H9 (cell line): Measurements from ENCODE around the gene SERPINB4. TPM values are rescaled to one million over a fixed set of nuclear protein-coding genes. Genes with fewer than 3 reads are reported as not detected.
A peak's percentile ranks its signal among the peaks of the same experiment; 100 is the strongest.
"Not testable (repeated sequence)": the region's sequence is repeated elsewhere in the genome, so short reads cannot be mapped to it uniquely, and the experiment has no call there.

Experiments used
- DNase-seq: peaks from one replicate; pipeline ENCODE4 v3.0.0-alpha.2; 2017
- H2AFZ ChIP-seq: one replicate; pipeline ENCODE4 v1.6.1; 2013; ENCODE audit warnings: mild to moderate bottlenecking, low read length, control low read depth, moderate library complexity
- H2AK5ac ChIP-seq: 2 replicates; pipeline ENCODE4 v1.6.1; 2013; ENCODE audit warnings: low read length, control low read depth, mixed read lengths; ENCODE audit not compliant: insufficient read length
- H2BK120ac ChIP-seq: one replicate; pipeline ENCODE4 v1.6.1; 2013; ENCODE audit warnings: low read depth, mild to moderate bottlenecking, low read length, control low read depth, inconsistent platforms; ENCODE audit not compliant: poor library complexity, severe bottlenecking
- H2BK12ac ChIP-seq: 2 replicates; pipeline ENCODE4 v1.6.1; 2013; ENCODE audit warnings: low read length, control low read depth, mixed read lengths, low read depth; ENCODE audit not compliant: insufficient read length
- H2BK15ac ChIP-seq: 2 replicates; pipeline ENCODE4 v1.6.1; 2013; ENCODE audit warnings: low read depth, low read length, control low read depth
- H2BK20ac ChIP-seq: one replicate; pipeline ENCODE4 v1.6.1; 2013; ENCODE audit warnings: low read depth, mild to moderate bottlenecking, low read length, control low read depth, inconsistent platforms; ENCODE audit not compliant: poor library complexity, severe bottlenecking
- H2BK5ac ChIP-seq: 2 replicates; pipeline ENCODE4 v1.6.1; 2013; ENCODE audit warnings: low read length, control low read depth, mixed read lengths; ENCODE audit not compliant: insufficient read length
- H3K14ac ChIP-seq: 2 replicates; pipeline ENCODE4 v1.6.1; 2013; ENCODE audit warnings: low read length, control low read depth; ENCODE audit not compliant: insufficient read depth
- H3K18ac ChIP-seq: 2 replicates; pipeline ENCODE4 v1.6.1; 2013; ENCODE audit warnings: low read depth, mild to moderate bottlenecking, mixed read lengths, low read length, control low read depth; ENCODE audit not compliant: insufficient read length
- H3K23ac ChIP-seq: 2 replicates; pipeline ENCODE4 v1.6.1; 2013; ENCODE audit warnings: low read length, control low read depth, mixed read lengths, low read depth; ENCODE audit not compliant: insufficient read length
- H3K23me2 ChIP-seq: 2 replicates; pipeline ENCODE4 v1.6.1; 2013; ENCODE audit warnings: low read depth, mild to moderate bottlenecking, mixed read lengths, low read length, control low read depth; ENCODE audit not compliant: insufficient read length, poor library complexity, severe bottlenecking
- H3K27ac ChIP-seq: 2 replicates; pipeline ENCODE4 v1.5.1; 2013; ENCODE audit warnings: low read length, control low read depth, mixed read lengths, low read depth; ENCODE audit not compliant: insufficient read length
- H3K27me3 ChIP-seq: 2 replicates; pipeline ENCODE4 v1.6.1; 2013; ENCODE audit warnings: low read length, control low read depth, inconsistent platforms; ENCODE audit not compliant: insufficient read depth
- H3K4ac ChIP-seq: 2 replicates; pipeline ENCODE4 v1.6.1; 2013; ENCODE audit warnings: low read depth, mild to moderate bottlenecking, control low read depth, inconsistent platforms, low read length, moderate library complexity
- H3K4me1 ChIP-seq: 2 replicates; pipeline ENCODE4 v1.6.1; 2013; ENCODE audit warnings: low read length, control low read depth, inconsistent platforms; ENCODE audit not compliant: insufficient read depth
- H3K4me2 ChIP-seq: 2 replicates; pipeline ENCODE4 v1.6.1; 2013; ENCODE audit warnings: low read length, control low read depth, mixed read lengths; ENCODE audit not compliant: insufficient read length, insufficient read depth
- H3K56ac ChIP-seq: 2 replicates; pipeline ENCODE4 v1.6.1; 2013; ENCODE audit warnings: low read depth, mild to moderate bottlenecking, mixed read lengths, low read length, control low read depth; ENCODE audit not compliant: insufficient read length
- H3K79me1 ChIP-seq: 2 replicates; pipeline ENCODE4 v1.6.1; 2013; ENCODE audit warnings: low read depth, mild to moderate bottlenecking, moderate library complexity, low read length, control low read depth, inconsistent platforms; ENCODE audit not compliant: insufficient read depth, poor library complexity, severe bottlenecking
- H3K79me2 ChIP-seq: 2 replicates; pipeline ENCODE4 v1.6.1; 2013; ENCODE audit warnings: low read length, control low read depth, inconsistent platforms; ENCODE audit not compliant: insufficient read depth
- H3K9ac ChIP-seq: 2 replicates; pipeline ENCODE4 v1.6.1; 2013; ENCODE audit warnings: low read length, control low read depth, mixed read lengths; ENCODE audit not compliant: insufficient read length; ENCODE audit errors: extremely low read depth
- H3K9me3 ChIP-seq: one replicate; pipeline ENCODE4 v1.6.1; 2013; ENCODE audit warnings: low read depth, low read length, inconsistent platforms; ENCODE audit not compliant: control insufficient read depth
- H3T11ph ChIP-seq: one replicate; pipeline ENCODE4 v1.6.1; 2013; ENCODE audit warnings: mild to moderate bottlenecking, low read length, control low read depth, inconsistent platforms
- H4K20me1 ChIP-seq: one replicate; pipeline ENCODE4 v1.6.1; 2013; ENCODE audit not compliant: control insufficient read depth, insufficient read length, insufficient read depth
- H4K5ac ChIP-seq: 2 replicates; pipeline ENCODE4 v1.6.1; 2013; ENCODE audit warnings: low read depth, mild to moderate bottlenecking, mixed read lengths, low read length, control low read depth; ENCODE audit not compliant: insufficient read length
- H4K8ac ChIP-seq: replicated peaks from 2 replicates; pipeline ENCODE4 v1.6.1; 2013; ENCODE audit warnings: low read length, control low read depth, mixed read lengths, low read depth; ENCODE audit not compliant: insufficient read length
- H4K91ac ChIP-seq: 2 replicates; pipeline ENCODE4 v1.6.1; 2013; ENCODE audit warnings: low read depth, mild to moderate bottlenecking, moderate library complexity, mixed read lengths, low read length, control low read depth; ENCODE audit not compliant: insufficient read length
- H3K27ac Mint-ChIP-seq, 3 experiments: 2 replicates in 2 of 3; 3 replicates in 1 of 3; pipeline ENCODE4 v1.8.0; 2020 to 2021; ENCODE audit warnings: mixed read lengths in 3 of 3, mild to moderate bottlenecking in 1 of 3, moderate library complexity in 1 of 3
- H3K27me3 Mint-ChIP-seq: 2 replicates; pipeline ENCODE4 v1.8.0; 2021; ENCODE audit warnings: low read depth, mild to moderate bottlenecking, moderate library complexity, mixed read lengths
- H3K36me3 Mint-ChIP-seq, 3 experiments: 2 replicates in 2 of 3; 3 replicates in 1 of 3; pipeline ENCODE4 v1.8.0; 2020 to 2021; ENCODE audit warnings: low read depth in 3 of 3, mixed read lengths in 3 of 3; ENCODE audit not compliant: insufficient read depth in 1 of 3
- H3K4me1 Mint-ChIP-seq, 2 experiments: 2 replicates each; pipeline ENCODE4 v1.8.0; 2020; ENCODE audit warnings: mixed read lengths in 2 of 2
- H3K4me3 Mint-ChIP-seq, 2 experiments: 2 replicates in 1 of 2; 3 replicates in 1 of 2; pipeline ENCODE4 v1.8.0; 2020 to 2021; ENCODE audit warnings: mild to moderate bottlenecking in 2 of 2, mixed read lengths in 2 of 2, moderate library complexity in 1 of 2
- H3K9me3 Mint-ChIP-seq, 2 experiments: 2 replicates in 1 of 2; 3 replicates in 1 of 2; pipeline ENCODE4 v1.8.0; 2020; ENCODE audit warnings: mild to moderate bottlenecking in 2 of 2, mixed read lengths in 2 of 2, moderate library complexity in 1 of 2
- CTCF ChIP-seq: fragments of 200-600 bp; sonication (generic); conservative IDR thresholded peaks from 3 replicates; pipeline ENCODE4 v1.8.0; 2021; ENCODE audit warnings: antibody characterized with exemption, mild to moderate bottlenecking
- WGBS: extraction: QIAGEN DNeasy Blood & Tissue Kit; methylation state at CpG from one replicate; pipeline ENCODE4 v1.1.7; 2013; ENCODE audit warnings: missing lambda C conversion rate, low lambda C conversion rate, mixed read lengths; ENCODE audit not compliant: insufficient read length; ENCODE audit errors: extremely low coverage; 5-methylcytosine and 5-hydroxymethylcytosine counted together
- total RNA-seq: library from RNA; stranded (reverse); gene quantifications from 2 replicates; pipeline ENCODE4 v1.2.1, GENCODE V29; 2021

The SERPINB4 gene
- total RNA-seq, 1 experiment from 2014 or later: 4.1 TPM

- Histone ChIP-seq H2BK12ac (no peak overlapping the region), H2BK20ac (no peak overlapping the region), H2AFZ (no peak overlapping the region), H4K8ac (no peak overlapping the region), H3K27ac (no peak overlapping the region), H4K91ac (no peak overlapping the region), H3K4me1 (no peaks in the 10 kb centered on the region; the same call in 1 of the 2 replicates), H3K4me2 (no peak overlapping the region), H3K4ac (no peak overlapping the region), H2AK5ac (no peak overlapping the region), H3K9ac (no peak overlapping the region), H2BK5ac (no peak overlapping the region), H2BK15ac (no peak overlapping the region), H4K5ac (no peak overlapping the region), H3K79me2 (no peaks in the 10 kb centered on the region), H3K14ac (no peak overlapping the region), H4K20me1 (no peaks in the 10 kb centered on the region), H3K18ac (no peak overlapping the region), H3K23me2 (no peaks in the 10 kb centered on the region), H2BK120ac (no peak overlapping the region), H3K56ac (no peak overlapping the region), H3K9me3 (peaks cover 8% of the 10 kb centered on the region), H3T11ph (no peak overlapping the region), H3K79me1 (no peaks in the 10 kb centered on the region), H3K23ac (no peak overlapping the region), H3K27me3 (no peaks in the 10 kb centered on the region)
- Mint-ChIP-seq H3K27me3 (no peaks in the 10 kb centered on the region), H3K4me1 (peaks cover 7 to 12% of the 10 kb centered on the region in 2 experiments), H3K9me3 (peaks cover 5 to 21% of the 10 kb centered on the region in 2 experiments; a peak in 4 of 5 replicates), H3K36me3 (peaks cover 9 to 23% (median 12%) of the 10 kb centered on the region in 3 experiments; a peak in 6 of 7 replicates), H3K4me3 (no peak overlapping the region), H3K27ac (no peak overlapping the region)
- no CpG with 5 or more reads among the region's 1 CpG for WGBS
- DNase-seq: no peak
- TF ChIP-seq CTCF: no peak
Measured at GRCh38 chr18:63664571-63664970, 20.5 kb upstream of the SERPINB4 start.

- not testable (repeated sequence) for H2BK12ac ChIP-seq, H3K56ac ChIP-seq, DNase-seq, H2BK120ac ChIP-seq, H3T11ph ChIP-seq, H3K9ac ChIP-seq, H3K4me2 ChIP-seq, H3K4me1 ChIP-seq, H3K23ac ChIP-seq, H3K79me2 ChIP-seq, H2BK5ac ChIP-seq, H3K79me1 ChIP-seq, H2BK20ac ChIP-seq, H3K27ac ChIP-seq, H3K27me3 Mint-ChIP-seq, H3K4me3 Mint-ChIP-seq, H3K27me3 ChIP-seq, H4K5ac ChIP-seq, H3K18ac ChIP-seq, H2BK15ac ChIP-seq, H2AK5ac ChIP-seq, H3K23me2 ChIP-seq, H3K4ac ChIP-seq, H3K14ac ChIP-seq, H2AFZ ChIP-seq, H3K9me3 ChIP-seq, H4K20me1 ChIP-seq, H4K91ac ChIP-seq, H4K8ac ChIP-seq
- no CpG with 5 or more reads among the region's 3 CpGs for WGBS
- peaks cover 9 to 23% (median 12%) of the 10 kb centered on the region in 3 experiments; a peak in 6 of 7 replicates for H3K36me3 Mint-ChIP-seq
- H3K9me3 Mint-ChIP-seq: peaks cover 5 to 19% of the 10 kb centered on the region in 2 experiments; a peak in 4 of 5 replicates
- peaks cover 7 to 14% of the 10 kb centered on the region in 2 experiments for H3K4me1 Mint-ChIP-seq
- peak within 1 kb of the TSS; percentile 30 to 68 (median 65); a peak in 2 of 7 replicates for H3K27ac Mint-ChIP-seq
Measured at GRCh38 chr18:63661750-63662149, 17.7 kb upstream of the SERPINB4 start, which contains the start of gene SERPINB3. TSS of gene SERPINB3 (minus strand) at chr18:63661893. CDS start at chr18:63661216, 677 bp downstream.
